A549 (cell line): ENCODE measurements around the gene LRRC3. TPM values are rescaled to one million over a fixed set of nuclear protein-coding genes. Genes with fewer than 3 reads are reported as not detected.

Source experiments
- ATAC-seq, 2 experiments: fragments of 200-7000 bp in 1 of 2; fragments of >200 bp in 1 of 2; cut with Nextera tagmentation in 1 of 2; cut with Tn5 transposase in 1 of 2; 3 replicates each; pipeline versions ENCODE4 v1.8.0 to v1.9.1; 2018 to 2020; ENCODE audit warnings: mild to moderate bottlenecking in 1 of 2, moderate library complexity in 1 of 2
- CTCF ChIA-PET: fragments of 300-600 bp; sonication (Branson Sonifier 250); formaldehyde crosslinking; extraction: SDS; loops from one replicate; lab custom pipeline; 2021; ENCODE audit warnings: antibody characterized with exemption, inconsistent platforms; lab: Yijun Ruan, JAX
- POLR2A ChIA-PET: fragments of 350-600 bp; formaldehyde crosslinking; extraction: SDS; loops from one replicate; lab custom pipeline; 2021; ENCODE audit warnings: antibody characterized with exemption, inconsistent platforms; lab: Yijun Ruan, JAX
- DNase-seq, 2 experiments: peaks; one replicate each; pipeline versions ENCODE4 v3.0.0 to v3.0.0-alpha.2; 2011 to 2016; ENCODE audit warnings: low read depth in 1 of 2, low spot score in 1 of 2
- FAIRE-seq: peaks from 2 replicates; lab custom pipeline; 2011; peaks lifted over from hg19 to GRCh38; lab: Jason Lieb, UNC
- H3K27ac ChIP-seq, 2 experiments: fragments of >200 bp; sonication (Bioruptor Twin); formaldehyde crosslinking; 3 replicates each; pipeline ENCODE4 v1.5.1; 2016 to 2017
- H3K4me1 ChIP-seq: fragments of >200 bp; sonication (Bioruptor Twin); formaldehyde crosslinking; 3 replicates; pipeline ENCODE4 v1.6.1; 2016
- H3K4me2 ChIP-seq: fragments of >200 bp; sonication (Bioruptor Twin); formaldehyde crosslinking; 3 replicates; pipeline ENCODE4 v1.6.1; 2016
- H3K4me3 ChIP-seq: fragments of >200 bp; sonication (Bioruptor Twin); formaldehyde crosslinking; 3 replicates; pipeline ENCODE4 v1.5.1; 2016
- H3K9me3 ChIP-seq: fragments of >200 bp; sonication (Bioruptor Twin); formaldehyde crosslinking; 3 replicates; pipeline ENCODE4 v1.6.1; 2016
- CBX2 ChIP-seq: fragments of 200-600 bp; sonication (generic); IDR thresholded peaks from 2 replicates; pipeline ENCODE4 v1.6.1; 2016; ENCODE audit warnings: low read depth, mild to moderate bottlenecking, borderline replicate concordance
- CEBPB ChIP-seq, 2 experiments: fragments of >200 bp in 1 of 2; sonication (Bioruptor Twin) in 1 of 2; formaldehyde crosslinking in 1 of 2; IDR thresholded peaks; 2 replicates each; pipeline ENCODE4 v1.6.1; 2012 to 2016
- CHD2 ChIP-seq: fragments of 150-350 bp; IDR thresholded peaks from 2 replicates; pipeline ENCODE4 v1.6.1; 2014; ENCODE audit warnings: low read length; ENCODE audit not compliant: partially characterized antibody
- CHD4 ChIP-seq: fragments of 200-600 bp; sonication (generic); IDR thresholded peaks from 2 replicates; pipeline ENCODE4 v1.6.1; 2016; ENCODE audit warnings: antibody characterized with exemption, mild to moderate bottlenecking, borderline replicate concordance
- ELK1 ChIP-seq: fragments of 150-350 bp; IDR thresholded peaks from 2 replicates; pipeline ENCODE4 v1.6.1; 2014; ENCODE audit warnings: low read depth, mild to moderate bottlenecking, low read length
- EP300 ChIP-seq, 2 experiments: fragments of >200 bp; sonication (Bioruptor Twin); formaldehyde crosslinking; IDR thresholded peaks; 2 replicates in 1 of 2; 3 replicates in 1 of 2; pipeline ENCODE4 v1.6.1; 2016 to 2017
- FOSL2 ChIP-seq, 2 experiments: fragments of 450-650 bp in 1 of 2; fragments of >200 bp in 1 of 2; sonication (Bioruptor Twin) in 1 of 2; formaldehyde crosslinking; IDR thresholded peaks; 2 replicates each; pipeline versions ENCODE4 v1.5.0 to v1.6.1; 2016 to 2020; ENCODE audit warnings: mild to moderate bottlenecking in 1 of 2, moderate library complexity in 1 of 2
- HEYL ChIP-seq: fragments of 250-450 bp; sonication (Bioruptor Pico); IDR thresholded peaks from 2 replicates; pipeline ENCODE4 v1.8.0; 2021; ENCODE audit warnings: mild to moderate bottlenecking, moderate library complexity
- JUN ChIP-seq, 2 experiments: fragments of >200 bp; sonication (Bioruptor Twin); formaldehyde crosslinking; IDR thresholded peaks; 2 replicates in 1 of 2; 3 replicates in 1 of 2; pipeline ENCODE4 v1.6.1; 2016 to 2017
- KDM5A ChIP-seq: fragments of 200-600 bp; sonication (generic); IDR thresholded peaks from 2 replicates; pipeline ENCODE4 v1.6.1; 2016; ENCODE audit warnings: antibody characterized with exemption, mild to moderate bottlenecking
- MAFK ChIP-seq: fragments of 450-650 bp; IDR thresholded peaks from 2 replicates; pipeline ENCODE4 v1.6.1; 2014; ENCODE audit not compliant: partially characterized antibody
- MAZ ChIP-seq: fragments of 150-350 bp; IDR thresholded peaks from 2 replicates; pipeline ENCODE4 v1.6.1; 2014; ENCODE audit warnings: antibody characterized with exemption, low read depth, low read length, borderline replicate concordance
- NFE2L2 ChIP-seq: fragments of 150-350 bp; conservative IDR thresholded peaks from 2 replicates; pipeline ENCODE4 v1.6.1; 2014; ENCODE audit warnings: low read length
- PHF8 ChIP-seq: fragments of 200-600 bp; sonication (generic); IDR thresholded peaks from 2 replicates; pipeline ENCODE4 v1.6.1; 2016; ENCODE audit warnings: low read depth, mild to moderate bottlenecking, antibody characterized with exemption, moderate library complexity, borderline replicate concordance
- POLR2AphosphoS2 ChIP-seq: conservative IDR thresholded peaks from 2 replicates; pipeline ENCODE4 v1.6.1; 2012; ENCODE audit warnings: low read length, improper control_type of control experiment, inconsistent platforms
- SMC3 ChIP-seq: fragments of >200 bp; sonication (Bioruptor Twin); formaldehyde crosslinking; IDR thresholded peaks from 3 replicates; pipeline ENCODE4 v1.6.1; 2018; ENCODE audit warnings: inconsistent platforms
- SREBF2 ChIP-seq: fragments of 450-650 bp; IDR thresholded peaks from 2 replicates; pipeline ENCODE4 v1.6.1; 2014; ENCODE audit warnings: mild to moderate bottlenecking, moderate library complexity
- TFCP2L1 ChIP-seq: fragments of 250-450 bp; sonication (Bioruptor Pico); IDR thresholded peaks from 2 replicates; pipeline ENCODE4 v1.5.0; 2021; ENCODE audit warnings: mild to moderate bottlenecking
- ZNF302 ChIP-seq: fragments of 250-450 bp; sonication (Bioruptor Pico); IDR thresholded peaks from 2 replicates; pipeline ENCODE4 v1.9.0; 2021; ENCODE audit warnings: inconsistent platforms, mild to moderate bottlenecking, moderate library complexity
- WGBS: methylation state at CpG from one replicate; pipeline ENCODE4 v1.1.6; 2017; ENCODE audit errors: missing lambda C conversion rate; 5-methylcytosine and 5-hydroxymethylcytosine counted together
- polyA plus RNA-seq, 4 experiments: library from polyadenylated mRNA; depleted of rRNA in 3 of 4; stranded (reverse); fragments of >200 nt; fragmentation: RNase III in 1 of 4; extraction: RNeasy Plus Mini Kit Qiagen cat#74134 plus additional on column Dnase treatment in 1 of 4; gene quantifications; 2 replicates in 3 of 4; 3 replicates in 1 of 4; pipeline ENCODE4 v1.2.3, GENCODE V29; 2011 to 2017
- TF ChIP-seq, protein P1 (sequence below): fragments of 200-600 bp; sonication (generic); IDR thresholded peaks from 2 replicates; pipeline ENCODE4 v1.6.1; 2016; ENCODE audit warnings: antibody characterized with exemption, mild to moderate bottlenecking, moderate library complexity
- TF ChIP-seq, protein P2 (sequence below): IDR thresholded peaks from 2 replicates; pipeline ENCODE4 v1.6.1; 2012

The LRRC3 gene
- polyA plus RNA-seq, 2 of the 4 experiments (the other 2 are of a cell fraction): 0.59 to 1.1 TPM

DNA sequence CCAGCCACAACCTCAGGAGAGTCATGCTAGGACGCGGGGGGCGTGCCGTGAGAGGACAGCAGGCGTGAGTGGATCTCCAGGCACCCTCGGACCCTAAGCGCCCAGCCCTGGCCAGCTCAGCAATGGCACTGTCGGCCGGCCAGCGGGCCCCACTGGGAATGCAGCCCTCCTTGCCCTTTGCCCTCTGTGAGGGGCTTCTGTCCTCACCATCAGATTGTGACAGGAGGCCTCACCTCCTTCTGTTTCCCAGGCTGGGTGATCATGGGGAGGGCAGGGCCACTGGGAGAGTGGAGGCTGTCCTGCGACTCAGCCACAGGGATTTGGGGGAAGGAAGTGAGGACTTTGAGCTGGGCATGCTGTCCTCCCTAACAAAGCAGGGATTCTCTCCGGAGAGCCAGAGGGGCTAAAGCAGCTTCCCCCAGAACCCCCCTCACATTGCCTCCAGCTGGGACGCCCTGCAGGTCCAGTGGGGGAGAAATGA is 6.6 kb upstream of the LRRC3 start:
- H3K27ac ChIP-seq: no peak overlapping the region
- TF ChIP-seq NFE2L2 (no peak), SREBF2 (no peak), CBX2 (no peak), ZNF302 (CRISPR knock-in tag) (no peak), CHD2 (no peak), MAFK (no peak)
- TF ChIP-seq, protein P1, sequence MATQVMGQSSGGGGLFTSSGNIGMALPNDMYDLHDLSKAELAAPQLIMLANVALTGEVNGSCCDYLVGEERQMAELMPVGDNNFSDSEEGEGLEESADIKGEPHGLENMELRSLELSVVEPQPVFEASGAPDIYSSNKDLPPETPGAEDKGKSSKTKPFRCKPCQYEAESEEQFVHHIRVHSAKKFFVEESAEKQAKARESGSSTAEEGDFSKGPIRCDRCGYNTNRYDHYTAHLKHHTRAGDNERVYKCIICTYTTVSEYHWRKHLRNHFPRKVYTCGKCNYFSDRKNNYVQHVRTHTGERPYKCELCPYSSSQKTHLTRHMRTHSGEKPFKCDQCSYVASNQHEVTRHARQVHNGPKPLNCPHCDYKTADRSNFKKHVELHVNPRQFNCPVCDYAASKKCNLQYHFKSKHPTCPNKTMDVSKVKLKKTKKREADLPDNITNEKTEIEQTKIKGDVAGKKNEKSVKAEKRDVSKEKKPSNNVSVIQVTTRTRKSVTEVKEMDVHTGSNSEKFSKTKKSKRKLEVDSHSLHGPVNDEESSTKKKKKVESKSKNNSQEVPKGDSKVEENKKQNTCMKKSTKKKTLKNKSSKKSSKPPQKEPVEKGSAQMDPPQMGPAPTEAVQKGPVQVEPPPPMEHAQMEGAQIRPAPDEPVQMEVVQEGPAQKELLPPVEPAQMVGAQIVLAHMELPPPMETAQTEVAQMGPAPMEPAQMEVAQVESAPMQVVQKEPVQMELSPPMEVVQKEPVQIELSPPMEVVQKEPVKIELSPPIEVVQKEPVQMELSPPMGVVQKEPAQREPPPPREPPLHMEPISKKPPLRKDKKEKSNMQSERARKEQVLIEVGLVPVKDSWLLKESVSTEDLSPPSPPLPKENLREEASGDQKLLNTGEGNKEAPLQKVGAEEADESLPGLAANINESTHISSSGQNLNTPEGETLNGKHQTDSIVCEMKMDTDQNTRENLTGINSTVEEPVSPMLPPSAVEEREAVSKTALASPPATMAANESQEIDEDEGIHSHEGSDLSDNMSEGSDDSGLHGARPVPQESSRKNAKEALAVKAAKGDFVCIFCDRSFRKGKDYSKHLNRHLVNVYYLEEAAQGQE: no peak
- TF ChIP-seq, all 56 proteins: peak for 0
- Histone ChIP-seq H3K4me3 (no peak overlapping the region), H3K9me3 (peaks cover 6% of the 10 kb centered on the region; the same call in 2 of the 3 replicates), H3K4me2 (no peak overlapping the region), H3K4me1 (no peaks in the 10 kb centered on the region)
- FAIRE-seq (no peak), ATAC-seq (no peak), DNase-seq (no peak)
- ChIA-PET POLR2A (no interaction called here), CTCF (no interaction called here)
- WGBS: 37% methylated on average over 11 of the region's 13 CpGs

DNA sequence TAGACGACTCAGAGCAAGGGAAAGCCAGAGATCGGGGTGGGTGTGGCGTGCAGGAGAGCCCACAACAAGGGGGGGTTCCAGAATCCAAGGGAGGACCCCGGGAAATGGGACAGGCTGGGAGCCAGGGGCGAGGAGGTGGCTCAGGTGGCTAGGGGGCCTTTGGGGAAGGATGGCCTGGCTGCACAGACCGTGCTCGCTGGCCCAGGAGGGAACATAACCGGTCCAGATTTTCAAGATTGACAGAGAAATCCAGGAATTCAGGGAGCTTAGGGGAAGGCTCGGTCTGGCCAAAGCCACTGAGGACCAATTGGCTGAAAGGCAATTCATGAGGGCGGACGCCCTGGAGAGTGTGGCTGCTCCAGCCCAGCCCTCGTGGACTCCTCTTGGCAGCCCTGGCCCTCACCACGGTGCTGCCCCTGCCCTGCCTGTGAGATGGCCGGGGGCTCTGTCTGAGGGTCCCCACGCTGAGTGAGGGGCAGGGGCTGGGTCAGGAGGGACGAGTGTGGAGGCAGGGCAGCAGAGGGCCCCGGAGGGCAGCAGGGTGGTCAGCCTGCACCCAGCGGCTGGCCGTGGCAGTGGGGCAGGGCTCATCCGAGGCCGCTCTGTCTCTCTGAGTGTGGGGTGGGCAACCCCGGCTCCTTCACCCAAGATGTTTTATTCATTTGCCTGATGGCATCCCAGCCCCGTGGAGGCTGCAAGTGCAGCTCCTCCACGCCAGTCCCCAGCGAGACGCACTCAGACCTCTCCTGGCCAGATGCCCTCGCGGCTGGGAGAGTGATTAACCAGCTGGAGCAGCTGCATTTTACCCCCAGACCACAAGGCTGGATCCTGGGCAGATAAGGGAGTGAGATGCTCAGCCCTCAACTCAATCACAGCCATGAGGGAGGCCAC is 5.6 kb upstream of the LRRC3 start:
- DNase-seq: no peak
- no peak for FAIRE-seq
- TF ChIP-seq ELK1: no peak
- no peak for TF ChIP-seq NFE2L2
- TF ChIP-seq CHD4: no peak
- no peak for TF ChIP-seq EP300 (IDR thresholded peaks at IDR 0.05)
- TF ChIP-seq POLR2AphosphoS2: no peak
- TF ChIP-seq, protein P2, sequence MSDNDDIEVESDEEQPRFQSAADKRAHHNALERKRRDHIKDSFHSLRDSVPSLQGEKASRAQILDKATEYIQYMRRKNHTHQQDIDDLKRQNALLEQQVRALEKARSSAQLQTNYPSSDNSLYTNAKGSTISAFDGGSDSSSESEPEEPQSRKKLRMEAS: no peak
- Histone ChIP-seq H3K4me3 (no peak overlapping the region), H3K9me3 (peaks cover 16% of the 10 kb centered on the region; the same call in 2 of the 3 replicates), H3K4me1 (no peaks in the 10 kb centered on the region), H3K27ac (no peak overlapping the region), H3K4me2 (no peak overlapping the region)
- 47% methylated on average over 12 of the region's 28 CpGs for WGBS
- peak; percentile 49; a peak in 4 of 6 replicates for ATAC-seq
- ChIA-PET POLR2A (no interaction called here), CTCF (no interaction called here)

- peaks cover 17% of the 10 kb centered on the region; the same call in 2 of the 3 replicates for H3K9me3 ChIP-seq
- ChIA-PET CTCF (no interaction called here), POLR2A (no interaction called here)
- WGBS: 55% methylated on average over 12 of the region's 14 CpGs
- DNase-seq (no peak), ATAC-seq (no peak), FAIRE-seq (no peak)
- TF ChIP-seq, protein P1: no peak
- no peak for TF ChIP-seq MAFK
- TF ChIP-seq CEBPB (IDR thresholded peaks at IDR 0.05): no peak
- TF ChIP-seq SMC3: no peak
- TF ChIP-seq EP300 (IDR thresholded peaks at IDR 0.05): no peak
- TF ChIP-seq MAZ: no peak
- TF ChIP-seq TFCP2L1: no peak
- no peak for TF ChIP-seq FOSL2 (IDR thresholded peaks at IDR 0.05)
- TF ChIP-seq FOSL2 (CRISPR knock-in tag; IDR thresholded peaks at IDR 0.05): no peak
- no peak for TF ChIP-seq KDM5A
- TF ChIP-seq HEYL (CRISPR knock-in tag): no peak
- TF ChIP-seq CBX2: no peak
- TF ChIP-seq PHF8: no peak
- TF ChIP-seq JUN (IDR thresholded peaks at IDR 0.05): no peak
- no peak for TF ChIP-seq NFE2L2
- H3K27ac ChIP-seq: no peak overlapping the region
- H3K4me1 ChIP-seq: no peaks in the 10 kb centered on the region
- H3K4me3 ChIP-seq: no peak overlapping the region
- H3K4me2 ChIP-seq: no peak overlapping the region
These were observed 4.9 kb upstream of the LRRC3 start for GRCh38 chr21:44450402-44450801.
